ENCODE results near the gene FOXP3. TPM values are rescaled to one million over a fixed set of nuclear protein-coding genes. Genes with fewer than 3 reads are reported as not detected.

Gene FOXP3
- total and polyA plus RNA-seq, 2 experiments from 2014 or later, result 0.11 to 0.28 TPM

- no peak overlapping the region for H3K4me2 ChIP-seq
- no peaks in the 10 kb centered on the region for H3K27me3 ChIP-seq (ENCODE audit: insufficient read depth)
- H2AFZ ChIP-seq, result no peak overlapping the region
- Mint-ChIP-seq H3K36me3 (ENCODE audit: low read depth) (no peaks in the 10 kb centered on the region), H3K27me3 (ENCODE audit: insufficient read depth, low read depth, poor library complexity) (peaks cover 2% of the 10 kb centered on the region), H3K27ac (no peak overlapping the region), H3K4me1 (no peaks in the 10 kb centered on the region; the same call in 2 of the 3 replicates), H3K9me3 (no peaks in the 10 kb centered on the region), H3K4me3 (no peak overlapping the region)
- no peaks in the 10 kb centered on the region for H4K20me1 ChIP-seq (replicated peaks; ENCODE audit: insufficient read depth)
- no peak for DNase-seq (ENCODE audit: low spot score)
- TF ChIP-seq JUNB (IDR thresholded peaks at IDR 0.05; ENCODE audit: unreplicated experiment), result no peak
- no peak for TF ChIP-seq NANOG (IDR thresholded peaks at IDR 0.05; ENCODE audit: borderline replicate concordance)
- no peak for TF ChIP-seq CREB1 (CRISPR knock-in tag; IDR thresholded peaks at IDR 0.05; ENCODE audit: low read depth)
- TF ChIP-seq ZNF114 (CRISPR knock-in tag; IDR thresholded peaks at IDR 0.05), result no peak
- no peak for TF ChIP-seq ZNF331 (CRISPR knock-in tag; IDR thresholded peaks at IDR 0.05; ENCODE audit: low read depth)
- no peak for TF ChIP-seq ZNF462 (CRISPR knock-in tag; IDR thresholded peaks at IDR 0.05)
- no peak for TF ChIP-seq STAT1 (IDR thresholded peaks at IDR 0.05; ENCODE audit: unreplicated experiment)
- no peak for TF ChIP-seq EZH2 (IDR thresholded peaks at IDR 0.05; ENCODE audit: low read depth, unreplicated experiment)
- TF ChIP-seq ETS1 (IDR thresholded peaks at IDR 0.05), result no peak
- TF ChIP-seq REST (IDR thresholded peaks at IDR 0.05; ENCODE audit: unreplicated experiment), result no peak
- no peak for TF ChIP-seq EZH2phosphoT487 (IDR thresholded peaks at IDR 0.05; ENCODE audit: unreplicated experiment)
- no peak for TF ChIP-seq CTCF (conservative IDR thresholded peaks at IDR 0.05; ENCODE audit: low read depth in 2 of 2)
- TF ChIP-seq POLR2AphosphoS5 (IDR thresholded peaks at IDR 0.05; ENCODE audit: low read depth), result no peak
- H3K36me3 ChIP-seq (ENCODE audit: insufficient read depth), result no peaks in the 10 kb centered on the region
- no peaks in the 10 kb centered on the region for H3K79me2 ChIP-seq (replicated peaks; ENCODE audit: insufficient read depth)
- ATAC-seq, result no peak
- no peaks in the 10 kb centered on the region for H3F3A ChIP-seq (replicated peaks; ENCODE audit: low read depth)
- no peak overlapping the region for H3K4me3 ChIP-seq
- no peaks in the 10 kb centered on the region for H3K9me2 ChIP-seq (ENCODE audit: insufficient read depth)
- no peak overlapping the region for H3K27ac ChIP-seq (ENCODE audit: low read depth)
- no peaks in the 10 kb centered on the region for H3K4me1 ChIP-seq (ENCODE audit: insufficient read depth)
Measured at GRCh38 chrX:49250578-49250977, 13.9 kb downstream of the FOXP3 start.
